Measurements from ENCODE around the gene HECW1.
"Not testable (repeated sequence)": the region's sequence is repeated elsewhere in the genome, so short reads cannot be mapped to it uniquely, and the experiment has no call there.

HECW1 gene

DNA sequence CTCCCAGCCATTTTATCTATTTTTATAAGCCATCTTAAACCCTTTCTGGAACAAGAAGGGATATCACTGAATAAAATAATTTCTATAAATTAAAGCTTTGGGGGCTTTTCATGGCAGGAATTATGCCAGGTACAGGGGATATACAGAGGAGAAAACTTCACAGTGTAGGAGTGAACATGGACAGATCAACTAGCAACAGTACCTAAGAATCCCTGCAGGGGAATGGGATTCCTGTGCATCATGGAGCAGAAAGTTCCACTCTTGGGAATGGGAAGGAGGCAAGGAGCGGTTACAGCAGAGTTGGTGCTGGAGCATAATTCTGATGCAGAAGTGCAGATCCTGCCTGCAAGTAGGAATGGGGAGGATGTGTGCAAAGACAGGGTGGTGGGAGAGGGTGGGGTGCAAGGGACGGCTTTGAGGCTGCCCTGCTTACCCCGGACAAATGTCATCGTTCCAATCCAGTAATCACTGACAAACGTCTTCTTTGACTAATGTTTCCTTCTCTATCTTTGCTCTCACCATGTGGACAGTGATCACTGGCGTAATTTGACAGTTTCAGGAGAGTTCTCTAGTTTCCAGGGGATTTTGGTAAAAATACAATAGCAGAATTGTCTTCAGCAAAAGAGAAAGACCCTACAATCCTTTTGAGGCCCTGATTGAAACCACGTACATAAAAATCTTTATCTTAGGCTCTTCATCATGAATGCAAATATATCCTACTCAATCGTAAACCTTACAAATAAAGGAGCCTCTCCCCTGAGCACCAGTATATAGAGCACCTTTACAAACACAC is 196.7 kb downstream of the HECW1 start:
- DNase-seq (ENCODE audit: low read depth, low spot score), result no peak

DNA sequence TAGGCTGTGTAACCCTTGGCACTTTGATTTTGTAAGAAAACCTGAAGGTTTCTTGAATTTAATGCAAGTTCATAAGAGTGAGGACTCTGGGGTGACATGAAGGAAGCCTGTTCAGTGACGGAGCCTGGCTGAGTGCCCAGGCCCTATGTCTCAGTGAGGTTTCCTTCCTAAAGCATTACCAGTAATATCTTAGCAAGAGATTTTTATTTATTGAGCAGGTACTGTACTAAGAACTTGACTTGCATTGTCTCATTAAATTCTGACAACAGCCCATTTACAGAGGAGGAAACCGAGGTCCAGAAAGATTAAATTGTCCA is 197.2 kb downstream of the HECW1 start:
- no peak for DNase-seq (ENCODE audit: low read depth, low spot score)

GRCh38 chr7:43311052-43311451 is 198.6 kb downstream of the HECW1 start:
- no peak for DNase-seq (ENCODE audit: low read depth, low spot score)

- DNase-seq (ENCODE audit: low read depth, low spot score), result no peak
Observed at GRCh38 chr7:43311694-43312093, 199.2 kb downstream of the HECW1 start.

DNA sequence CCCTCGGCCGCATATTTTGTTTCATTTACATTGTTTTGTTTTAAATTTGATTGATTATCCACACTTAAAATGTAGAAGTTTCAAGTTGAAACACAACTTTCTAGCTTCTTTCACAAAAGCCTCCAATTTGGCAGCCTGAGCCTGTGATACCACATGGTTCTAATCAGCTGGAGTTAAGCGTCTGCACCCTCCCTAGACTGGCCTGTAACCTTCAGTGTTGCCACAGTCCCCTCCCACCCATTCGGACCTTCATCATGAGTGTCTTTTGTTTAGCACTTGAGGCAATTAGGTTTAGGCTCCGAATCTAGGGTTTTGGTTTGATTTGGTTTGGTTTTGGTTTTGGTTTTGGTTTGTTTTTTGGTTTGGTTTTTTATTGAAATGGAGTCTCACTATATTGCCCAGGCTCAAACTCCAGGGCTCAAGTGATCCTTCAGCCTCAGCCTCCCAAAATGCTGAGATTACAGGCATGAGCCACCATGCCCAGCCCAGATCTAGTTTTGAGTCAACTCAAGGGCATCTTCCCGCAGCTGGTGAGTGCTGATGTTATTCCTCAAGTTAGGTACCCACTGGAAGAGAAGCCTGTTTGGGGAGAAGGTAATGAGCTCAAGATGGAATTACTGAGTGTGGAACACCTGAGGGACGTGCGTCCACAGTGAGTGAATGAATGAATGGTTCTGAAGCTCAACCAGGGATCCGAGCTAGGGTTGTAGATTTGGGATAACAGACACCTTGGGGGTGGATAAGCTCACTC is 201.4 kb downstream of the HECW1 start:
- DNase-seq (ENCODE audit: low read depth, low spot score), result no peak

GRCh38 chr7:43314379-43315158 is 202.1 kb downstream of the HECW1 start:
- DNase-seq (ENCODE audit: low read depth, low spot score), result no peak

DNA sequence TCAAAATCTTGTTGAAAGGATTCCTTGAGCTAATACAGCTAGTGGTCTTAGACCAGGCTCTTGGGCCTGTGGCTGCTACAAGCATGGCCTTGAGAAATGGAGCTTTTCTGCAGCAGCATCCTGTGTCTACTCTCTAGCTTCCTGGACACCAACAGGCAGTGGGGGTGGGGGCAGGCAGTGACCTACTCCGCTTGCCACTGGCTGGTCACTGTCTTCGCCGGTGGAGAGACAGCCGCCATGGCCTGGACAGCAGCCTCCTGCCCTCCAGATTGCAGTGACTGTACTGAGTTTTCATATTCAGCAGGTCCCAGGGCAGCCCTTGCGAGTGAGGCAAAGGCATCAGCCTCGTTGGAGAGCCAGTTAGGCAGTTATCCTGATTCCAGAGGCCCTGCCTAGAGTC is 204.6 kb downstream of the HECW1 start:
- no peak for DNase-seq (ENCODE audit: low read depth, low spot score)

DNA sequence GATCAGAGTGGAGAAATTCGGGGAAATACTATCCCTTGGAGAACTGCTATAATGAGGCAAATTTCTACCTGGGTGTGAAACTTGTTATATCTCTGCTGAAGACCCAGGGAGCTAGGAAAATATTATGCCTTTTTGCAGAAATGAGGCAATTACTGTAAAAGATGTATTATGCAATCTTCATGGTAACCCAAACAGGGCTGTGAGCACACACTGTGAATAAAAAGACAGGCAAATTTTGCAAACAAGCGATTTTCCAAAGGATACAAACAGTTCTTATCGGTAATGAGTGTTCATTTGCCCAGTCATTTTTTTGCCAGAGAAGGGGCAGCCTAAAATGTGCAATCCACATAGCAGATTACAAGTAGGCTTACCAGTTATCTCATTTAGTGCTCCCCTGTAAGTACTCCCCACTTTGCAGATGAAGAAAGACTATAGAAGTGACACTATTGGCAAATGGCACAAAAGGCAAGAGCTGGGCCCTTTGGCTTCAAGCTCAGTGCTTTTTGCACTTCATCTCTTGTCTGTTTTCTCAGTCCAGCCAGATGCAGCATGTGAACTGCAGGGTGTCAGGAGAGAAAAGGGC is 205.8 kb downstream of the HECW1 start:
- no peak for DNase-seq (ENCODE audit: low read depth, low spot score)

GRCh38 chr7:43325595-43325994 is 213.1 kb downstream of the HECW1 start:
- no peak for DNase-seq (ENCODE audit: low read depth, low spot score)

DNA sequence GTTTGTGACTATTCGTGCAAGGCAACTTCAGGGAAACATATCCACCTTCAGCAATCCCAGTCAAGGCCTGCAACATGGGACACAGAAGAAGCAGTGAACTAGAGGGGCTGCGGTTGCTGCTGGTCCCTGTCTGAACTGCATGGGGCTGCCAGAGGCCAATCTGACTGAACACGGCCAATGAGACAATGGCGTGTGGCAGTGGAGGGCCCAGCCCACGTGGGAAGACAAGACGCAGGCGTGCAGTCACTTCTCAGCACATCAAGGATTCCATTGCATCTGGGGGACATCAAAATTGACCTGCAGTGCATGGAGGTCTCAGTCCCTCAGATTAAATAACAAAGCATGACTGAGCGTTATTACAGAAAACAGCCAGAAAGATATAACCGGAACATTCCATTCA is 215.9 kb downstream of the HECW1 start:
- DNase-seq (ENCODE audit: low read depth, low spot score), result no peak

DNA sequence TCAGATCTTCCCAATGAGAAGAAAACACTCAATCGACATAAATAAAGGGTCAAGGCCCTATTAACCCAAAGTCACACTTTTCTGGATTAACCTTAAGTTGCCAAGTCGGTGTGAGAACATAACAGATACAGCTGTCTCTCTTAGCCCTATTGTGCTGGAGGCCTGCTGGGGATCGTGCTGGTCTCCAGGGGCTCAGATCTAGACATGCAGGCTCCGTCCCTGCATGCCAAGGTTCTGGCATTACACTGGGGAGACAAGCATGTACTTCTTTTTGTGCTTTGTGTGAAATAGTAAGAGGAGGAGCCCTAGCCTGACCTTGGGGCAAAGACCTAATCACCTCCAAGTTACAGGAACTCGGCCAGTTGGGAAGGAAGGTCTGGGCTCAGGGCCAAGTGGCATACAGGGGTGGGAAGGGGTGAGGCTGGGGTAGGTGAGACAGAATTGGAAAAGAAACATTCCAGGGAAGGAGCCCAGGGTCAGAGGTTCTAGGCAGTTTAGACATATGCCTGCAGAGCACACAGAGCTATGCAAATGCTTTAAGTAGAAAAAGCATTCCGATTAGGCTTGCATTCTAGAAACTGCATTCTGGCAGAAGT is 216.4 kb downstream of the HECW1 start:
- DNase-seq (ENCODE audit: low read depth, low spot score), result no peak

DNA sequence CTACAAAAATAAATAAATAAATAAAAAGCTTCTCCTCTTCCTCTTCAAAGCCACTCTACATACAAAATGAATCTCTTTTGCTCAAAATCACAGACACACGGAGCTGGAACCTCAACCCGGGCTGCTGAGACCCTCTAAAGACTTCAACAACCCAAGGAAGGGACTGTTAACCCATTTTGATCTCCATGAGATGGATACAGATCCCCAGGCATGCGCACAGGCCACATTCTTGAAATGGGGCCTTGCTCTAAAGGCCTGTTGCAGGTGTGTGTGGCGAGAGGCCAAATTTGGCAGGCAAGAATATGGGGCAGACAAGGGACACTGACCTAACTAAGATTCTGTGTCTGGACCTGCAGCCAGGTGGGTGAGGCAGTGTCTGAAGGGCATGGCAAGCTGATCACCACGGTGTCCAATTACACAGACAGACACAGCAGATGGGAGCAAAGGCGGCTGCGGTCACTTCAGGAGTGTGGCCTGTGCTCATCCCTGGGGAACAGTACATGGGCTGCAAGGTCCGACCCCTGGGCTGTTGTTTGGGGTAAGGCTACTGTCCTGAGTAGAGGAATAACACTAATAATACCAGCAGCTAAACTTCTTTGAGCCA is 219.8 kb downstream of the HECW1 start:
- DNase-seq (ENCODE audit: low read depth, low spot score), result no peak

DNA sequence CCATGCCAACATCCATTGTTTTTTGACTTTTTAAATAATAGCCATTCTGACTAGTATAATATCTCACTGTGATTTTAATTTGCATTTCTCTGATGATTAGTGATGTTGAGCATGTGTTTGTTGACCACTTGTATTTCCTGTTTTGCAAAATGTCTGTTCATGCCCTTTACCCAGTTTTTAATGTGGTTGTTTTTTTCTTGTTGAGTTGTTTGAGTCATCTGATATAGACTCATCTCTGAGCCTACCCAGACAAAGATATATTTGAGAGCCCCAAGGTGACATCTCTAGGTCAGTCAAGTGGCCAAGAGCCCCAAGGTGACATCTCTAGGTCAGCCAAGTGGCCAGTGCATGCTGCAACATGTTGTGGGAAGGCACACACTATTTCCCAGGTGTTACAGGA is 224.7 kb downstream of the HECW1 start:
- no peak for DNase-seq (ENCODE audit: low read depth, low spot score)

DNA sequence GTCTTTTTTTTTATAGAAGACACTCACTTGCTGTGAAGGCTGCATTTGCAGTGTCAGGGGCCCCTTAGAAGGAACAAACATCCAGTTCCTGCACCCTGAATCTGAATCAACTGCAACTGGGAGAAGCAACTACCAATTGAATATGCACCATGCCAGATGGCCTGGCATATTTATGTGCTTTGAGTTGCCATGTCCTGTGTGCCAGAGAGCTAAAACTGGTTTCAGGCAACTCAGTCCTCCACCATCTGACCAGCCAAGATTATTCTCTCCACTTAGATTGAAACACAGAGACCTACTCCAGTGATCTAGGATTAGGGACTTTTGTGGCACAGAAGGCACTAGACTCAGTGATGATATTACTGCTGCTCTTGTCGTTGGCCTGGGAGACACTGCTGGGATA is 225.4 kb downstream of the HECW1 start:
- DNase-seq (ENCODE audit: low read depth, low spot score), result no peak

GRCh38 chr7:43341132-43341531 is 228.7 kb downstream of the HECW1 start:
- DNase-seq (ENCODE audit: low read depth, low spot score), result no peak

- DNase-seq (ENCODE audit: low read depth, low spot score), result not testable (repeated sequence)
Observed at GRCh38 chr7:43343417-43343816, 231.0 kb downstream of the HECW1 start.

GRCh38 chr7:43345696-43346095 is 233.2 kb downstream of the HECW1 start:
- DNase-seq (ENCODE audit: low read depth, low spot score), result not testable (repeated sequence)

DNA sequence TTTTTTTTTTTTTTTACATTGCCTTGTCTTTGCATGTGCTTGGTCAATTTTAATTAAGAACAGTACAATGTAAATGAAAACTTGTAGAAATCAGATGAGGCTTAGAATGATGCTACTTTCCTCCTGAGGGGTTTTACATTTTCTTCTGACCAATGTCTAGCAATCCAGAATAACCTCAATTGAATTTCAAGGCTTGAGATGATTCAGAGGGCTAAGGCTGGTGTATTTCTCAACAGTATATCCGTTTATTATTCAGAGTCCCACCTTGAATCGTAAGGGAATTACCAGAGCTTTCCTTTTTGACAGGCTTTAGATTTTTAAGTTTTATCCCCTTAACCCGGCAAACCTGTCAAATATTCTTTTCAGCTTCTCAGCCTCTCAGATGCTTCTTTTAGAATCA is 239.2 kb downstream of the HECW1 start:
- no peak for DNase-seq (ENCODE audit: low read depth, low spot score)

DNA sequence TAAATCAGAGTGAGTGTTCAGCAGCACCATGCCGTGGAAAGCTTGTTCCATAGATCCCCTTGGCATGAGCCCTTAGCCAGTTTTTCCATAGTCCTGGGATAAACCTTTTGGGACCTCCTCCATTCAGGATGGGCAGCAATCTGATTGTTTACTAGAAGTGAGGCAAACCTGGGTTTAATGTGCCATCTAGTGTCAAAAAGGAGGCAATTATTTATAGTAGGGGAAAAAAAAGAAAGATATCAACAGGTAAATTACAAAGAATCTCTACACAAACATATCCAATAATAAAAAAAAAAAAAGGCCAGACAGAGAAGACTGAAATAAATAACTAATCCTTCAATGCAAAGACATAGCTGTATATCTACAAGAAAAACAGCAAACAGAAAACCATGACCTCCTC is 241.5 kb downstream of the HECW1 start:
- DNase-seq (ENCODE audit: low read depth, low spot score), result no peak

DNA sequence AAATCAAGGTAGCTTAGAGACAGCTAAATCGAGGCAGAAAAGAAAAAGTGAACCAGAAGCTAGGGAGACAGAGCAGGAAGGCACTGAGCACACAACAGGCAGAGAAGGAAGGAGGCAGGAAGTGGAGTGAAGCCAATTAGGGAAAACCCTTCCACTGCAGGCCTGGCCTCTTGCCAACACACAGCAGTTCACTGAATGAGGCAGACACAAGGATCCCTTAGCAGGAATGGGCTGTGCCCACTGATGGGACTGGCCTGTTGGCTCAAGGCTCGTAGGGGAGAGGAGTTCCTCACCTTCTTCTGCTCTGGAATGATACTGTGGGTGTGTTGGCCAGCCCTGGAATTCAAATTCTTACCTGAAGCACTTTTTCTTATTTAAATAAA is 250.2 kb downstream of the HECW1 start:
- DNase-seq (ENCODE audit: low read depth, low spot score), result no peak

- no peak for DNase-seq (ENCODE audit: low read depth, low spot score)
Observed at GRCh38 chr7:43363035-43363791, 250.8 kb downstream of the HECW1 start.

Data from activated CD4-positive, CD25-positive, alpha-beta regulatory T cell treated with anti-CD3 and anti-CD28 coated beads, Interleukin-2, amount 50 U/mL, for 16 hours (primary cell).